Tibial nerve (tissue), 3 donors: ENCODE measurements around the gene KRT80.

ENCODE experiments used
- CTCF ChIP-seq, 5 experiments: fragments of 200-600 bp in 3 of 5; fragments of 450-650 bp in 2 of 5; sonication (generic) in 3 of 5; IDR thresholded peaks; one replicate each; pipeline ENCODE4 v1.5.1; 2016 to 2019; ENCODE audit warnings: antibody characterized with exemption in 5 of 5, mild to moderate bottlenecking in 3 of 5, moderate library complexity in 2 of 5
- POLR2A ChIP-seq, 2 donors: fragments of 450-650 bp; IDR thresholded peaks; one replicate each; pipeline ENCODE4 v1.6.1; 2017; ENCODE audit warnings: antibody characterized with exemption in 2 of 2, mild to moderate bottlenecking in 2 of 2, moderate library complexity in 2 of 2

GRCh38 chr12:52207895-52208294 is 16.1 kb upstream of the KRT80 start:
- TF ChIP-seq CTCF (IDR thresholded peaks at IDR 0.05) (no peak), POLR2A (IDR thresholded peaks at IDR 0.05) (no peak)
